Measurements from ENCODE around the gene SCN10A.

Gene SCN10A

GRCh38 chr3:38805004-38805403 lies 11.0 kb downstream of the SCN10A start:
- no peak overlapping the region for H3K27ac ChIP-seq (ENCODE audit: low read depth, low read length)
- H2AFZ ChIP-seq (ENCODE audit: low read depth, low read length, severe bottlenecking): no peak overlapping the region
- no peaks in the 10 kb centered on the region for H3K36me3 ChIP-seq (ENCODE audit: low read length)
- H4K20me1 ChIP-seq (ENCODE audit: low read depth, low read length): no peaks in the 10 kb centered on the region
- no peaks in the 10 kb centered on the region for H3K27me3 ChIP-seq (ENCODE audit: low read length)
- H3K9me3 ChIP-seq (ENCODE audit: insufficient read depth, low read length): no peaks in the 10 kb centered on the region
- no peaks in the 10 kb centered on the region for H3K9me2 ChIP-seq (replicated peaks; ENCODE audit: insufficient read depth, low read length)
- no peaks in the 10 kb centered on the region for H3F3A ChIP-seq (ENCODE audit: insufficient read depth)
- H3K9ac ChIP-seq (ENCODE audit: low read length): no peak overlapping the region
- H3K4me3 ChIP-seq (ENCODE audit: insufficient read depth, low read length, poor library complexity, severe bottlenecking): no peak overlapping the region
- TF ChIP-seq EZH2phosphoT487 (conservative IDR thresholded peaks at IDR 0.05; ENCODE audit: low read length): no peak
- TF ChIP-seq CTCF (IDR thresholded peaks at IDR 0.05; ENCODE audit: insufficient read depth, low read length, poor library complexity, severe bottlenecking): no peak
- H3K79me2 ChIP-seq (ENCODE audit: insufficient read depth, low read length): no peaks in the 10 kb centered on the region
- no peak overlapping the region for H3K4me2 ChIP-seq (ENCODE audit: low read depth, low read length, poor library complexity, severe bottlenecking)

- H3K4me2 ChIP-seq (ENCODE audit: low read depth, low read length, poor library complexity, severe bottlenecking): no peak overlapping the region
These were observed 15.5 kb downstream of the SCN10A start for GRCh38 chr3:38800511-38800910.

GRCh38 chr3:38793721-38794120 lies 22.3 kb downstream of the SCN10A start:
- H4K20me1 ChIP-seq (ENCODE audit: low read depth, low read length): no peaks in the 10 kb centered on the region
- H3K4me2 ChIP-seq (ENCODE audit: low read depth, low read length, poor library complexity, severe bottlenecking): no peak overlapping the region
- no peaks in the 10 kb centered on the region for H3K36me3 ChIP-seq (ENCODE audit: low read length)
- H3K4me3 ChIP-seq (ENCODE audit: insufficient read depth, low read length, poor library complexity, severe bottlenecking): no peak overlapping the region
- H3K9ac ChIP-seq (ENCODE audit: low read length): no peak overlapping the region
- H3K9me3 ChIP-seq (ENCODE audit: insufficient read depth, low read length): no peaks in the 10 kb centered on the region
- H3K9me2 ChIP-seq (replicated peaks; ENCODE audit: insufficient read depth, low read length): no peaks in the 10 kb centered on the region
- H3K27ac ChIP-seq (ENCODE audit: low read depth, low read length): no peak overlapping the region
- H3F3A ChIP-seq (ENCODE audit: insufficient read depth): no peaks in the 10 kb centered on the region
- H2AFZ ChIP-seq (ENCODE audit: low read depth, low read length, severe bottlenecking): no peak overlapping the region
- TF ChIP-seq EZH2phosphoT487 (conservative IDR thresholded peaks at IDR 0.05; ENCODE audit: low read length) (no peak), CTCF (IDR thresholded peaks at IDR 0.05; ENCODE audit: insufficient read depth, low read length, poor library complexity, severe bottlenecking) (no peak)
- H3K79me2 ChIP-seq (ENCODE audit: insufficient read depth, low read length): no peaks in the 10 kb centered on the region
- 0 out of 2 replicates have a peak, but pooled peaks cover 3% of the 10 kb centered on the region for H3K27me3 ChIP-seq (ENCODE audit: low read length)

More at GRCh38 chr3:38800511-38800910, 15.5 kb downstream of the SCN10A start:
- Histone ChIP-seq H3K9ac (ENCODE audit: low read length) (no peak overlapping the region), H3K36me3 (ENCODE audit: low read length) (no peaks in the 10 kb centered on the region), H3K9me3 (ENCODE audit: insufficient read depth, low read length) (no peaks in the 10 kb centered on the region), H3K27ac (ENCODE audit: low read depth, low read length) (no peak overlapping the region), H3K4me3 (ENCODE audit: insufficient read depth, low read length, poor library complexity, severe bottlenecking) (no peak overlapping the region), H3K79me2 (ENCODE audit: insufficient read depth, low read length) (no peaks in the 10 kb centered on the region), H2AFZ (ENCODE audit: low read depth, low read length, severe bottlenecking) (no peak overlapping the region), H3K27me3 (ENCODE audit: low read length) (no peaks in the 10 kb centered on the region), H4K20me1 (ENCODE audit: low read depth, low read length) (no peaks in the 10 kb centered on the region), H3K9me2 (replicated peaks; ENCODE audit: insufficient read depth, low read length) (no peaks in the 10 kb centered on the region), H3F3A (ENCODE audit: insufficient read depth) (no peaks in the 10 kb centered on the region)
- TF ChIP-seq EZH2phosphoT487 (conservative IDR thresholded peaks at IDR 0.05; ENCODE audit: low read length): no peak
- no peak for TF ChIP-seq CTCF (IDR thresholded peaks at IDR 0.05; ENCODE audit: insufficient read depth, low read length, poor library complexity, severe bottlenecking)
